MM.1S (cell line): ENCODE data around the gene NFIX.

Source experiments
- DNase-seq: peaks from one replicate; pipeline ENCODE4 v3.0.0-alpha.2; 2015
- H2AFZ ChIP-seq: fragments of 300-600 bp; sonication (generic); 2 replicates; pipeline ENCODE4 v1.6.0; 2016; ENCODE audit warnings: antibody characterized with exemption, low read length
- H3F3A ChIP-seq: fragments of 300-600 bp; sonication (generic); 2 replicates; pipeline ENCODE4 v1.6.1; 2016; ENCODE audit warnings: mild to moderate bottlenecking, antibody characterized with exemption, low read length, moderate library complexity, mixed read lengths; ENCODE audit not compliant: insufficient read depth
- H3K27ac ChIP-seq: fragments of 300-600 bp; sonication (generic); 2 replicates; pipeline ENCODE4 v1.5.1; 2016; ENCODE audit warnings: mild to moderate bottlenecking, low read length
- H3K27me3 ChIP-seq: fragments of 300-600 bp; sonication (generic); replicated peaks from 2 replicates; pipeline ENCODE4 v1.6.0; 2016; ENCODE audit warnings: low read length; ENCODE audit not compliant: insufficient read depth
- H3K36me3 ChIP-seq: fragments of 300-600 bp; sonication (generic); replicated peaks from 2 replicates; pipeline ENCODE4 v1.6.1; 2016; ENCODE audit warnings: mild to moderate bottlenecking, low read length, mixed read lengths; ENCODE audit not compliant: insufficient read depth
- H3K4me1 ChIP-seq: fragments of 300-600 bp; sonication (generic); 2 replicates; pipeline ENCODE4 v1.6.1; 2016; ENCODE audit warnings: low read length, mixed read lengths
- H3K4me2 ChIP-seq: fragments of 300-600 bp; sonication (generic); 2 replicates; pipeline ENCODE4 v1.6.0; 2016; ENCODE audit warnings: low read depth, low read length
- H3K4me3 ChIP-seq: fragments of 300-600 bp; sonication (generic); 2 replicates; pipeline ENCODE4 v1.5.1; 2016; ENCODE audit warnings: low read length, mixed read lengths
- H3K79me2 ChIP-seq: fragments of 300-600 bp; sonication (generic); 2 replicates; pipeline ENCODE4 v1.6.1; 2016; ENCODE audit warnings: mixed run types, low read length, mixed read lengths
- H3K9ac ChIP-seq: fragments of 300-600 bp; sonication (generic); 2 replicates; pipeline ENCODE4 v1.6.1; 2016; ENCODE audit warnings: low read length, mixed read lengths
- H3K9me2 ChIP-seq: fragments of 300-600 bp; sonication (generic); replicated peaks from 2 replicates; pipeline ENCODE4 v1.6.1; 2016; ENCODE audit warnings: mild to moderate bottlenecking, low read length, mixed read lengths; ENCODE audit not compliant: insufficient read depth
- H3K9me3 ChIP-seq: fragments of 300-600 bp; sonication (generic); replicated peaks from 2 replicates; pipeline ENCODE4 v1.6.1; 2016; ENCODE audit warnings: mild to moderate bottlenecking, low read length, mixed read lengths; ENCODE audit not compliant: insufficient read depth
- H4K20me1 ChIP-seq: fragments of 300-600 bp; sonication (generic); 2 replicates; pipeline ENCODE4 v1.6.1; 2016; ENCODE audit warnings: mild to moderate bottlenecking, low read length, moderate library complexity, mixed read lengths; ENCODE audit not compliant: insufficient read depth
- CTCF ChIP-seq: fragments of 300-600 bp; sonication (generic); IDR thresholded peaks from 2 replicates; pipeline ENCODE4 v1.5.1; 2016; ENCODE audit warnings: antibody characterized with exemption, low read length, mixed read lengths
- EZH2 ChIP-seq: fragments of 300-600 bp; sonication (generic); optimal IDR thresholded peaks from 2 replicates; pipeline ENCODE3; 2017; ENCODE audit warnings: low read depth, mild to moderate bottlenecking, antibody characterized with exemption, low read length, mixed read lengths
- EZH2phosphoT487 ChIP-seq: fragments of 300-600 bp; sonication (generic); IDR thresholded peaks from 2 replicates; pipeline ENCODE4 v1.6.1; 2018; ENCODE audit warnings: antibody characterized with exemption, low read length

Gene NFIX

DNA sequence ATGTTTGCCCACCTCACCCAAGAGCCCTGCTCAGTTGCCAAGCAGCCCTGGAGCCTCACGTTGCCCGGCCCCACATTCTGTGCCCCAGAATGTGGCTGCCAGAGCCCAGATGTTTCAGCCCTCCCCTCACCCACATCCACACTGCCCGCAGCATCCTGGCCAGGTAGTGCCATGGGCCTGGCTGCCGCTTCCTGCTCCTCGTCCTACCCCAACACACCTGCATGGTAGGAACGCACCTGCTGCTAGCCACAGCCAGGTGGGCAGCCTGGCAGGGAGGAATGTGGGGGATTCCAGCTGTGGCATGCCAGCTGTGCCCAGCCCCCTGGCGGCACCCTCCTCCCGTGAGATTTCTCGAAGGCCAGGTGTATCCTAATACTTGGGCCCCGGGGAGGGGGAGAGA lies 7.5 kb upstream of the NFIX start:
- Histone ChIP-seq H4K20me1 (no peaks in the 10 kb centered on the region), H3K4me2 (peak overlapping the region; percentile 23; the same call in 1 of the 2 replicates), H3F3A (no peaks in the 10 kb centered on the region), H3K4me3 (no peak overlapping the region), H3K36me3 (no peaks in the 10 kb centered on the region), H3K79me2 (no peaks in the 10 kb centered on the region), H3K27me3 (peaks cover 12% of the 10 kb centered on the region), H3K9me3 (no peaks in the 10 kb centered on the region), H3K4me1 (peaks cover 33% of the 10 kb centered on the region), H3K9ac (no peak overlapping the region), H2AFZ (no peak overlapping the region), H3K27ac (peak overlapping the region; percentile 15; the same call in 1 of the 2 replicates), H3K9me2 (no peaks in the 10 kb centered on the region)
- TF ChIP-seq EZH2 (no peak), EZH2phosphoT487 (no peak), CTCF (no peak)
- peak; percentile 75 for DNase-seq

DNA sequence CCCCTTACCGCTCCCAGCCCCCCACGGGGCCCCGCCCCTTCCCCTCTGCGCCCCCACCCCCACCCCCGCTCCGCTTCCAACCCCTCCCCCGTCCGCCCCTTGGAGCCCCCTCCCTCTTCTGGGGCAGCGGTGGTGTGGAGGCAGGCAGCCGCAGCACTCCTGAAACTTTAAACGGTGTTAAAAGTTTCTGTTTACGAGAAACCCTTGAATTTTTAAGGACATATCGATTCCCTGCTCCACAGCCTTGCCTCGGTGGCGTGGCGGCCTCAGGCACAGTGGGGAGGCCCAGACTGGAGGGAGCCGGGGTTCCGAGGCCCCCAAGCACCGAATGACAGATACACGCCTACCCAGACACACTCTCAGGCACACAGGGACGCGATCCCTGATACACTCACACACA lies 4.8 kb upstream of the NFIX start:
- Histone ChIP-seq H3K4me1 (peaks cover 18% of the 10 kb centered on the region), H3F3A (no peaks in the 10 kb centered on the region), H3K4me2 (no peak overlapping the region), H3K9ac (no peak overlapping the region), H3K36me3 (no peaks in the 10 kb centered on the region), H3K9me3 (no peaks in the 10 kb centered on the region), H3K4me3 (no peak overlapping the region), H4K20me1 (no peaks in the 10 kb centered on the region), H3K27ac (no peak overlapping the region), H3K9me2 (no peaks in the 10 kb centered on the region), H2AFZ (no peak overlapping the region), H3K27me3 (peaks cover 24% of the 10 kb centered on the region), H3K79me2 (no peaks in the 10 kb centered on the region)
- TF ChIP-seq CTCF (no peak), EZH2phosphoT487 (no peak), EZH2 (no peak)
- DNase-seq, result no peak

GRCh38 chr19:12990853-12991252 lies 4.4 kb upstream of the NFIX start:
- TF ChIP-seq CTCF, result no peak
- TF ChIP-seq EZH2, result no peak
- TF ChIP-seq EZH2phosphoT487, result no peak

More at GRCh38 chr19:12990853-12991252, 4.4 kb upstream of the NFIX start:
- no peak overlapping the region for H3K27ac ChIP-seq
- peaks cover 14% of the 10 kb centered on the region for H3K4me1 ChIP-seq
- no peak for DNase-seq
- H3K79me2 ChIP-seq, result no peaks in the 10 kb centered on the region
- no peaks in the 10 kb centered on the region for H3F3A ChIP-seq
- no peak overlapping the region for H3K4me3 ChIP-seq
- no peaks in the 10 kb centered on the region for H3K9me2 ChIP-seq
- no peak overlapping the region for H3K9ac ChIP-seq
- H3K36me3 ChIP-seq, result no peaks in the 10 kb centered on the region
- no peak overlapping the region for H3K4me2 ChIP-seq
- H2AFZ ChIP-seq, result no peak overlapping the region
- H4K20me1 ChIP-seq, result no peaks in the 10 kb centered on the region
- H3K27me3 ChIP-seq, result peaks cover 24% of the 10 kb centered on the region
- no peaks in the 10 kb centered on the region for H3K9me3 ChIP-seq
